Measurements from ENCODE around the gene SPNS1.

- TF ChIP-seq, protein P1, sequence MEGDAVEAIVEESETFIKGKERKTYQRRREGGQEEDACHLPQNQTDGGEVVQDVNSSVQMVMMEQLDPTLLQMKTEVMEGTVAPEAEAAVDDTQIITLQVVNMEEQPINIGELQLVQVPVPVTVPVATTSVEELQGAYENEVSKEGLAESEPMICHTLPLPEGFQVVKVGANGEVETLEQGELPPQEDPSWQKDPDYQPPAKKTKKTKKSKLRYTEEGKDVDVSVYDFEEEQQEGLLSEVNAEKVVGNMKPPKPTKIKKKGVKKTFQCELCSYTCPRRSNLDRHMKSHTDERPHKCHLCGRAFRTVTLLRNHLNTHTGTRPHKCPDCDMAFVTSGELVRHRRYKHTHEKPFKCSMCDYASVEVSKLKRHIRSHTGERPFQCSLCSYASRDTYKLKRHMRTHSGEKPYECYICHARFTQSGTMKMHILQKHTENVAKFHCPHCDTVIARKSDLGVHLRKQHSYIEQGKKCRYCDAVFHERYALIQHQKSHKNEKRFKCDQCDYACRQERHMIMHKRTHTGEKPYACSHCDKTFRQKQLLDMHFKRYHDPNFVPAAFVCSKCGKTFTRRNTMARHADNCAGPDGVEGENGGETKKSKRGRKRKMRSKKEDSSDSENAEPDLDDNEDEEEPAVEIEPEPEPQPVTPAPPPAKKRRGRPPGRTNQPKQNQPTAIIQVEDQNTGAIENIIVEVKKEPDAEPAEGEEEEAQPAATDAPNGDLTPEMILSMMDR (IDR thresholded peaks at IDR 0.05 in 4 of 5, conservative IDR thresholded peaks at IDR 0.05 in 1 of 5): no peak
- no peak for TF ChIP-seq POLR2A (IDR thresholded peaks at IDR 0.05)
Observed at GRCh38 chr16:29009050-29009837, 34.7 kb downstream of the SPNS1 start.
